GM10266 (cell line): ENCODE results near the gene FBXL16.

ENCODE experiments used
- DNase-seq: peaks from one replicate; pipeline ENCODE4 v3.0.0; 2012; ENCODE audit errors: extremely low spot score
- TF ChIP-seq, protein P1 (sequence below): IDR thresholded peaks from 2 replicates; pipeline ENCODE4 v1.5.1; 2012; ENCODE audit warnings: mild to moderate bottlenecking, low read depth; ENCODE audit not compliant: control insufficient read depth, insufficient read depth; ENCODE audit errors: missing control alignments

Gene FBXL16

DNA sequence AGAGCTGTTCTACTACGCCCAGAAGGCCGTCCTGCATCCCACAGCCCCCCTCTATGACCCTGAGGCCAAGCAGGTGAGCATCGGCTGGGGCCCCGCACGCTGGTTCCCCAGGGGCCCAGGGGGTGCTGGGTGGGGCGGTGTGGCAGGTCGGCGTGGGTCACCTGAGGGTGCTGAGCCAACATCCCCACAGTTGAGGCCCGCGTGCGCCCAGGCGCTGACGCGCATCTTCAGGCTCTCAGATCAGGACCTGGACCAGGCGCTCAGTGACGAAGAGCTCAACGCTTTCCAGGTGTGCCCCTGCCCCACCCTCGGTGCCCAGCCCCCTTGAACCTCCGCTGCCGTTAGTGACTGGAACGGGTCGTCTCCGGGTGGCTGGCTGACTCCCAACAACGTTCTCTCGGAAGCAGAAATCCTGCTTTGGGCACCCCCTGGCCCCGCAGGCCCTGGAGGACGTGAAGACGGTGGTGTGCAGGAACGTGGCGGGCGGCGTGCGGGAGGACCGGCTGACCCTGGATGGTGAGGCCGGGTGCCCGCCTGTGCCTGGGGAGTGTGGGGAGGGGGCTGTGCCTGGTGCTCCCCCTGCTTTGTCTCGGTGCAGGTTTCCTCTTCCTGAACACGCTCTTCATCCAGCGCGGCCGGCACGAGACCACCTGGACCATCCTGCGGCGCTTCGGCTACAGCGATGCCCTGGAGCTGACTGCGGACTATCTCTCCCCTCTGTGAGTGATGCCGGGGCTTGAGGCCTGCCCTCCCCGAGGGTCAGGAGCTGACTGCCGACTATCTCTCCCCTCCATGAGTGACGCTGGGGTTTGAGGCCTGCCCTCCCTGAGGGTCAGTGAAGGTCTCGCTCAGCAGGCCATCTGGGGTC is 34.9 kb downstream of the FBXL16 start:
- DNase-seq, result no peak
- TF ChIP-seq, protein P1, sequence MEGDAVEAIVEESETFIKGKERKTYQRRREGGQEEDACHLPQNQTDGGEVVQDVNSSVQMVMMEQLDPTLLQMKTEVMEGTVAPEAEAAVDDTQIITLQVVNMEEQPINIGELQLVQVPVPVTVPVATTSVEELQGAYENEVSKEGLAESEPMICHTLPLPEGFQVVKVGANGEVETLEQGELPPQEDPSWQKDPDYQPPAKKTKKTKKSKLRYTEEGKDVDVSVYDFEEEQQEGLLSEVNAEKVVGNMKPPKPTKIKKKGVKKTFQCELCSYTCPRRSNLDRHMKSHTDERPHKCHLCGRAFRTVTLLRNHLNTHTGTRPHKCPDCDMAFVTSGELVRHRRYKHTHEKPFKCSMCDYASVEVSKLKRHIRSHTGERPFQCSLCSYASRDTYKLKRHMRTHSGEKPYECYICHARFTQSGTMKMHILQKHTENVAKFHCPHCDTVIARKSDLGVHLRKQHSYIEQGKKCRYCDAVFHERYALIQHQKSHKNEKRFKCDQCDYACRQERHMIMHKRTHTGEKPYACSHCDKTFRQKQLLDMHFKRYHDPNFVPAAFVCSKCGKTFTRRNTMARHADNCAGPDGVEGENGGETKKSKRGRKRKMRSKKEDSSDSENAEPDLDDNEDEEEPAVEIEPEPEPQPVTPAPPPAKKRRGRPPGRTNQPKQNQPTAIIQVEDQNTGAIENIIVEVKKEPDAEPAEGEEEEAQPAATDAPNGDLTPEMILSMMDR, result no peak

DNA sequence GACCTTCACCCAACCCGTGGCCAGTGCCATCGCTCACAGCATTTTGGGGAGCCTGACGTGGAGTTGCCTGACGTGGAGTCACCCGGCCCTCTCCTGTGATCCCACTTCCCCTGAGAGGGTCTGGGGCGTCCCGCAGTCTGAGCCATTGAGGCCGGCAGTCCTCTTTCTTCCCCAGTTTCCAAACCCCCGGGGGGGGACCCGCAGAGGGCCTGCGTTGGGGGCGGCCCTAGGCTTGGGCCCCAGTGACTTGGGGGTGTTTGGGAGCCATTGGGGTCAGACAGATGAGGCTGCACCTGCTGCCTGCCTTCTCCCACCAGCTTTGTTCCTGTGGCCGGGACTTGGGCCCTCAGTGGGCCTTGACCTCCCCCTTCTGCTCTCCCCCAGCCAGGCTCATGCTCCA is 35.9 kb downstream of the FBXL16 start:
- DNase-seq, result no peak
- TF ChIP-seq, protein P1, result no peak

DNA sequence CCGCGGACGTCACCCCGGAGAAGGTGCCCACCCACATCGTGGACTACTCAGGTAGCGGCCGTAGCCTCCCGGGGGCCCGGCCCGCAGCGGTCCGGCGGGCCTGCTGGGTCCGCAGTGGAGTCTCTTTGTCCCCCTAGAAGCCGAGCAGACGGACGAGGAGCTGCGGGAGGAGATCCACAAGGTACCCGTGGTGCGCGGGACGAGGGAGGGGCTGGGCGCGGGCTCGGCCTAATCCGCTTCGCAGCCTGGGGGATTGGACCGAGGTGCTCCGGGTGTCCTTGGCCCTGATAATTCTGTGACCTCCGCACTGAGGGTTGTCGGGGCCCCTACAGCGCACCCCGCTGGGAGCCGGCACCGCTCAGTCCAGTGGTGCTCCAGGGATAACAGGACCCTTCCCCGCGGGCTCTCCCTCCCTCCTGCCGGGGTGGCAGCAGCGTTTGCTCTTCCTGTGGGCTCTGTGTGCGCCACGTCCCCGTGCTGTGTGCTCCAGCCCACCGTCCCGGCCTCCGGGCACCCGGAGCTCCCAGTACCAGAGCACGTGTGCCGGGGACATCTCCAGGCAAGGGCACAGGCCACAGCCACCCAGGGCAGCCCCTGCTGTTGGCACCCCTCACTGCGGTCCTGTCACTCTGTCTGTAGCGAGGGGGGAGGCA is 37.0 kb downstream of the FBXL16 start:
- DNase-seq, result no peak
- TF ChIP-seq, protein P1, result no peak

DNA sequence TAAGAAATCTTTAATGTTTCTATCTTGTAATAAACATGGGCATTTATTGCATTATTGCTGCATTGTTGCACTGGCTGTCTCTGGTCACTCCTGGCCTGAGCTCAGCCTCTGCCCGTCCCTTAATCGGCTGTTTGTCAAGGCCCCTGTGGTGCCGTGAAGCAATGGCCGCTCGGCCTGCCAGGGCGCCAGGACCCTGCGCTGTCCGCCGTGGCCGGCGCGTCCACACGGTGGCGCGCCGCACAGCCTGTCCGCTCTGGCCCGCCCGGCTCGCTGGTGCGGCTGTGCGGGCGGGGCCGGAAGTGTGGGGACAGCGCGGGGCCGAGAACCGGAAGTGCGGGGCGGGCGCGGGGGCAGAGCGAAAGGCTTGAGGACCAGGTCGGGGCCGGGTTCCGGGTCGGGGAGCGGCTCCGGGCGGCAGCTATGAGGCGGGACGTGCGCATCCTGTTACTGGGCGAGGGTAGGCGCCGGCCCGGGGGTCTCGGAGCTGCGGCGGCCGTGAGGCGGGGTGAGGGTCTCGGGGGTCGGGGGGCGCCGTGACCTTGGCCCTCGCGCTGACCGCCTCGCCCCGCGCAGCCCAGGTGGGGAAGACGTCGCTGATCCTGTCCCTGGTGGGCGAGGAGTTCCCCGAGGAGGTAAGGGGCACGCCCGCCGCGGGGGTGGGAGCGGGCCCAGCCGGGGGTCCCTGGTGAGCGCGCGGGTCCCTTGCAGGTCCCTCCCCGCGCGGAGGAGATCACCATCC is 37.7 kb downstream of the FBXL16 start, which contains the start of gene RHOT2:
TSS of gene RHOT2 (plus strand) at position 353 of the 739 bp plus-strand sequence. CDS start at position 421, 68 bp downstream.
- TF ChIP-seq, protein P1, result peak; percentile 100
- peak; percentile 96 for DNase-seq

DNA sequence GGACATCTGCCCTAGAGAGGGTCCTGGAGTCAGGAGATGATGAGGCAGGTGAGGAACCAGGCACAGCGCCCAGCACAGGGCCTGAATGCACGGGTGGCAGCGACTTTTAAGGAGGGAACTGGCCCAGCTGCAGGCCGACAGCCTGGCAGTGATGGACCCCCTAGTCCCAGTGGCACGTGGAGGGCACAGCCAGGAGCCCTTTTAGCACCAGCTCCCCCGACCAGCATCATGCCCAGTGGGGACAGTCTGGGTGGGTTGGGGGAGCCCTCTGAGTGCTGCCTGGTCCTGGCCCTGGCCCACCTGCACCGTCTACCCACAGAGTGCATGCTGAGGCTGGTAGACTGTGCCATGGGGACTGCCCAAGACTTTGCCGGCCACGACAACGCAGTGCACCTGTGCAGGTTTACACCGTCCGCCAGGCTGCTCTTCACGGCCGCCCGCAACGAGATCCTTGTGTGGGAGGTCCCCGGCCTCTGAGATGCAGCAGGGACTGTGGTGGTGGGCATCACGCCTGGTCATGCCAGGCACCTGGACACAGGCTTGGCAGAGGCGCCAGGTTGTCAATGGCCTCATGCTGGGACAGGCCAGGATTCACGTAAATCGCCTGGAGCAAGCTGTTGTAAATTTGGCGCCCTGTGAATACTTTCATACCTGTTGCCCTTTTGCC is 38.4 kb downstream of the FBXL16 start:
- no peak for DNase-seq
- TF ChIP-seq, protein P1, result no peak

DNA sequence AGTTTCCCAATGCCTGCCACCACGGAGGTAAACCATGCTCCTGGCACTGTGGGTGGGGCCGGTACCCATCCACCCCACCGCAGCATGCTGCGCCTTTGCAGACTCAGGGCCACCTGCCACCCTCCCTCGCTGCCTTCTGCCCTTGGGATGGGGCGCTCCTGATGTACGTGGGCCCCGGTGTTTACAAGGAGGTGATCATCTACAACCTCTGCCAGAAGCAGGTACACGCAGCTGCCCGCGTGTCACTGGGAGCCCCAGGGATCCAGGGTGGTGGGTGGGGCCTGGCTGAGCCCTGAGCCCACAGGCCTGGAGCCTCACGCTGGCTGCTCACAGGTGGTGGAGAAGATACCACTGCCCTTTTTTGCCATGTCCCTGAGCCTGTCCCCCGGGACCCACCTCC is 39.0 kb downstream of the FBXL16 start:
- TF ChIP-seq, protein P1, result no peak
- no peak for DNase-seq
